H1 (cell line): Measurements from ENCODE around the gene ADAMTS6. TPM values are rescaled to one million over a fixed set of nuclear protein-coding genes. Genes with fewer than 3 reads are reported as not detected.

Experiments
- CTCF ChIA-PET: fragments of 300-600 bp; sonication (Branson Sonifier 250); formaldehyde crosslinking; loops from one replicate; lab custom pipeline; 2021; ENCODE audit not compliant: partially characterized antibody; lab: Charles Lee
- POLR2A ChIA-PET: fragments of 300-600 bp; sonication (Branson Sonifier 250); formaldehyde crosslinking; loops from one replicate; lab custom pipeline; 2021; ENCODE audit warnings: inconsistent platforms; ENCODE audit not compliant: partially characterized antibody; lab: Charles Lee
- DNase-seq, 2 experiments: peaks; one replicate each; pipeline versions ENCODE4 v3.0.0 to v3.0.0-alpha.2; 2010 to 2022; ENCODE audit warnings: low spot score in 2 of 2, low read depth in 1 of 2, mixed read lengths in 1 of 2
- FAIRE-seq: peaks from 2 replicates; lab custom pipeline; 2011; peaks lifted over from hg19 to GRCh38; lab: Jason Lieb, UNC
- H2AFZ ChIP-seq: 2 replicates; pipeline ENCODE4 v1.8.1; 2012; ENCODE audit warnings: low read length, inconsistent platforms
- H2AK5ac ChIP-seq: 2 replicates; pipeline ENCODE4 v1.6.1; 2013; ENCODE audit warnings: low read depth, low read length
- H2BK120ac ChIP-seq: replicated peaks from 2 replicates; pipeline ENCODE3; 2013; ENCODE audit warnings: low read depth, low read length, inconsistent platforms
- H2BK12ac ChIP-seq: 2 replicates; pipeline ENCODE4 v1.6.1; 2013; ENCODE audit warnings: low read depth, low read length
- H2BK15ac ChIP-seq: 2 replicates; pipeline ENCODE4 v1.6.1; 2013; ENCODE audit warnings: low read length
- H2BK20ac ChIP-seq: 2 replicates; pipeline ENCODE4 v1.6.1; 2013; ENCODE audit warnings: low read length
- H2BK5ac ChIP-seq: 2 replicates; pipeline ENCODE4 v1.6.1; 2013; ENCODE audit warnings: low read depth, low read length
- H3K14ac ChIP-seq: 2 replicates; pipeline ENCODE4 v1.6.1; 2013; ENCODE audit warnings: inconsistent platforms; ENCODE audit not compliant: insufficient read length
- H3K18ac ChIP-seq: 2 replicates; pipeline ENCODE4 v1.6.1; 2013; ENCODE audit warnings: low read length; ENCODE audit errors: extremely low read depth
- H3K23ac ChIP-seq: 2 replicates; pipeline ENCODE4 v1.6.1; 2013; ENCODE audit warnings: inconsistent platforms; ENCODE audit not compliant: insufficient read length
- H3K23me2 ChIP-seq: 2 replicates; pipeline ENCODE4 v1.6.1; 2013; ENCODE audit warnings: low read depth, low read length
- H3K27ac ChIP-seq: 2 replicates; pipeline ENCODE4 v1.6.1; 2011; ENCODE audit warnings: low read depth, low read length, inconsistent platforms
- H3K27me3 ChIP-seq, 4 experiments: replicated peaks in 1 of 4; 1 replicate in 1 of 4; 2 replicates in 3 of 4; pipeline versions ENCODE4 v1.6.1 to v1.8.1; 2011 to 2013; ENCODE audit warnings: low read length in 3 of 4, mild to moderate bottlenecking in 3 of 4, inconsistent platforms in 2 of 4, mixed read lengths in 2 of 4, moderate library complexity in 1 of 4; ENCODE audit not compliant: control insufficient read depth in 3 of 4, insufficient read depth in 3 of 4; ENCODE audit errors: extremely low read depth in 1 of 4
- H3K36me3 ChIP-seq, 4 experiments: 2 replicates each; pipeline versions ENCODE4 v1.6.1 to v1.8.1; 2011 to 2013; ENCODE audit warnings: mild to moderate bottlenecking in 4 of 4, low read length in 3 of 4, moderate library complexity in 2 of 4, control low read depth in 1 of 4, inconsistent platforms in 1 of 4; ENCODE audit not compliant: insufficient read depth in 4 of 4, control insufficient read depth in 2 of 4
- H3K4ac ChIP-seq: replicated peaks from 2 replicates; pipeline ENCODE3; 2013; ENCODE audit warnings: low read length, low read depth, mixed read lengths, inconsistent platforms; ENCODE audit not compliant: insufficient read length
- H3K4me1 ChIP-seq, 4 experiments: replicated peaks in 1 of 4; 1 replicate in 1 of 4; 2 replicates in 3 of 4; pipeline versions ENCODE4 v1.6.1 to v1.8.1; 2011 to 2013; ENCODE audit warnings: low read length in 3 of 4, inconsistent platforms in 2 of 4, mixed read lengths in 1 of 4; ENCODE audit not compliant: insufficient read depth in 4 of 4, control insufficient read depth in 3 of 4
- H3K4me2 ChIP-seq, 2 experiments: 2 replicates each; pipeline versions ENCODE4 v1.6.1 to v1.8.1; 2011 to 2013; ENCODE audit warnings: low read depth in 2 of 2, low read length in 2 of 2, control low read depth in 1 of 2, inconsistent platforms in 1 of 2, mild to moderate bottlenecking in 1 of 2; ENCODE audit not compliant: insufficient read depth in 1 of 2
- H3K4me3 ChIP-seq, 4 experiments: fragments of 200-600, 300-600 bp in 1 of 4; sonication (generic), shearing (Covaris generic), sonication (Bioruptor Twin) in 1 of 4; 2 replicates each; pipeline versions ENCODE4 v1.5.1 to v1.8.1; 2011 to 2016; ENCODE audit warnings: low read length in 4 of 4, low read depth in 3 of 4, control low read depth in 2 of 4, inconsistent platforms in 2 of 4, mild to moderate bottlenecking in 2 of 4, mixed read lengths in 1 of 4, moderate library complexity in 1 of 4; ENCODE audit not compliant: insufficient read depth in 2 of 4; ENCODE audit errors: extremely low read depth in 1 of 4
- H3K56ac ChIP-seq: replicated peaks from 2 replicates; pipeline ENCODE3; 2013; ENCODE audit warnings: low read depth, mild to moderate bottlenecking, mixed read lengths, low read length, inconsistent platforms; ENCODE audit not compliant: insufficient read length
- H3K79me1 ChIP-seq: 2 replicates; pipeline ENCODE4 v1.6.1; 2013; ENCODE audit warnings: low read depth, low read length, control low read depth
- H3K79me2 ChIP-seq, 2 experiments: 2 replicates each; pipeline versions ENCODE4 v1.6.1 to v1.8.1; 2012 to 2013; ENCODE audit warnings: low read length in 2 of 2, mild to moderate bottlenecking in 2 of 2, inconsistent platforms in 1 of 2; ENCODE audit not compliant: insufficient read depth in 2 of 2, control insufficient read depth in 1 of 2
- H3K9ac ChIP-seq, 4 experiments: replicated peaks in 1 of 4; 1 replicate in 1 of 4; 2 replicates in 3 of 4; pipeline versions ENCODE4 v1.6.1 to v1.8.1; 2011 to 2013; ENCODE audit warnings: low read depth in 3 of 4, low read length in 3 of 4, control low read depth in 2 of 4, mild to moderate bottlenecking in 2 of 4, moderate library complexity in 2 of 4, inconsistent platforms in 1 of 4; ENCODE audit errors: extremely low read depth in 1 of 4
- H3K9me3 ChIP-seq, 2 experiments: 2 replicates each; pipeline versions ENCODE4 v1.6.1 to v1.8.1; 2012 to 2013; ENCODE audit warnings: mild to moderate bottlenecking in 2 of 2, moderate library complexity in 2 of 2, control low read depth in 1 of 2, inconsistent platforms in 1 of 2, low read depth in 1 of 2, low read length in 1 of 2, mixed read lengths in 1 of 2; ENCODE audit not compliant: insufficient read depth in 2 of 2
- H4K20me1 ChIP-seq, 2 experiments: replicated peaks in 1 of 2; 2 replicates each; pipeline versions ENCODE3 to v1.8.1; 2011 to 2013; ENCODE audit warnings: inconsistent platforms in 2 of 2, low read length in 2 of 2, mild to moderate bottlenecking in 1 of 2; ENCODE audit not compliant: insufficient read depth in 2 of 2, control insufficient read depth in 1 of 2
- H4K5ac ChIP-seq: 2 replicates; pipeline ENCODE4 v1.6.1; 2013; ENCODE audit warnings: low read length, low read depth, mixed read lengths, inconsistent platforms; ENCODE audit not compliant: insufficient read length
- H4K8ac ChIP-seq: 2 replicates; pipeline ENCODE4 v1.8.0; 2013; ENCODE audit warnings: mild to moderate bottlenecking, moderate library complexity, low read length, inconsistent platforms; ENCODE audit not compliant: insufficient read depth; ENCODE audit errors: extremely low read depth
- H4K91ac ChIP-seq: replicated peaks from 2 replicates; pipeline ENCODE3; 2013; ENCODE audit warnings: low read length, mixed read lengths, inconsistent platforms; ENCODE audit not compliant: insufficient read length
- ATF2 ChIP-seq: IDR thresholded peaks from 2 replicates; pipeline ENCODE4 v1.6.1; 2012; ENCODE audit warnings: low read length, inconsistent platforms
- BCL11A ChIP-seq, 2 experiments: IDR thresholded peaks; one replicate each; pipeline ENCODE4 v1.6.1; 2011; ENCODE audit warnings: low read depth in 2 of 2, low read length in 2 of 2, mild to moderate bottlenecking in 2 of 2
- KDM4A ChIP-seq: IDR thresholded peaks from one replicate; pipeline ENCODE4 v1.7.1; 2012; ENCODE audit warnings: low read depth, mild to moderate bottlenecking, moderate library complexity, low read length, inconsistent platforms; ENCODE audit not compliant: severe bottlenecking
- NANOG ChIP-seq: IDR thresholded peaks from 2 replicates; pipeline ENCODE4 v1.6.1; 2011; ENCODE audit warnings: low read length, low read depth, mild to moderate bottlenecking, inconsistent platforms; ENCODE audit not compliant: insufficient read depth, poor library complexity, severe bottlenecking
- NRF1 ChIP-seq: IDR thresholded peaks from 2 replicates; pipeline ENCODE4 v1.6.1; 2011; ENCODE audit warnings: mild to moderate bottlenecking, low read depth, low read length, improper control_type of control experiment
- SAP30 ChIP-seq: fragments of 300-600 bp; sonication (generic); IDR thresholded peaks from 2 replicates; pipeline ENCODE4 v1.7.1; 2012; ENCODE audit warnings: low read length, moderate library complexity, mild to moderate bottlenecking, inconsistent platforms; ENCODE audit not compliant: insufficient read depth, insufficient replicate concordance
- SIX5 ChIP-seq: IDR thresholded peaks from 2 replicates; pipeline ENCODE4 v1.6.1; 2011; ENCODE audit warnings: mild to moderate bottlenecking, low read depth, low read length
- SP4 ChIP-seq: IDR thresholded peaks from 2 replicates; pipeline ENCODE4 v1.6.1; 2012; ENCODE audit warnings: low read length, inconsistent platforms
- WGBS, 2 experiments: shearing (Covaris generic) in 1 of 2; methylation state at CpG; one replicate each; pipeline versions ENCODE4 v1.1.6 to v1.1.7; 2013 to 2015; ENCODE audit warnings: low lambda C conversion rate in 2 of 2, mixed read lengths in 2 of 2, inconsistent platforms in 1 of 2, low coverage in 1 of 2, missing lambda C conversion rate in 1 of 2; ENCODE audit not compliant: insufficient replicate concordance in 2 of 2, insufficient coverage in 1 of 2, insufficient read length in 1 of 2; ENCODE audit errors: extremely low coverage in 1 of 2, missing lambda C conversion rate in 1 of 2; 5-methylcytosine and 5-hydroxymethylcytosine counted together
- polyA plus RNA-seq, 7 experiments: library from polyadenylated mRNA; depleted of rRNA in 3 of 7; stranded (reverse) in 5 of 7; unstranded in 2 of 7; fragments of >200 nt in 5 of 7; fragments of 200-250 nt in 2 of 7; gene quantifications; 1 replicate in 5 of 7; 2 replicates in 1 of 7; 4 replicates in 1 of 7; pipeline versions ENCODE4 v1.2.1 to v1.2.3, GENCODE V29; 2011 to 2013; ENCODE audit warnings: missing spikeins in 2 of 7, mixed read lengths in 2 of 7
- total RNA-seq: library from RNA; stranded (reverse); fragmentation: NEBNext Ultra II Directional; extraction: Animal tissue kit (Norgen Biotek cat#: 25700); gene quantifications from 2 replicates; pipeline ENCODE4 v1.2.1, GENCODE V29; 2021

ADAMTS6 gene
- total and polyA plus RNA-seq, 2 of the 8 experiments (the other 6 are each of a cell fraction or from before 2014, with no cell fraction given): 0.74 to 2.4 TPM

DNA sequence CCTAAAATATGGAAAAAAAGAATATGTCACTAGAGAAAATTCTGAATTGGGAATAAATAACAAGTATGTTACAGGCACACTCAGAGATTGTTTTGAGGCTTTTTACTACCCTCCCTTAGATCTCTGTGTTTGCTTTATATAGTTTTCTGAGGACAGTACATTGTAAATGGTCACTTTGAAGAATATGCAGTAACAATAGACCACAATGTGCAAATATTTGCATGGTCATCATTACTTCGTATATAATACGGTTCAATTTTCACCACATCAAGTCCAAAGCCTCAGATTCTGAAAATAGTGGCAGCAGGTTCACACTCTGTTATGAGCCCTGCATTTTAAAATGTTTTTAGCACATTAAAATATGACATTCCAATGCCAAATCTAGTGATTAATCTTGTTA is 238.6 kb downstream of the ADAMTS6 start:
- no peak for DNase-seq
- H3K4me3 ChIP-seq: no peak overlapping the region
- no peak overlapping the region for H3K9ac ChIP-seq
- POLR2A ChIA-PET: no interaction called here
- no peak overlapping the region for H4K91ac ChIP-seq
- FAIRE-seq: no peak
- no peak overlapping the region for H3K4ac ChIP-seq
- H3K14ac ChIP-seq: no peak overlapping the region
- H3K27ac ChIP-seq: no peak overlapping the region
- no peaks in the 10 kb centered on the region for H3K27me3 ChIP-seq
- H2BK12ac ChIP-seq: no peak overlapping the region
- H2BK5ac ChIP-seq: no peak overlapping the region
- no peaks in the 10 kb centered on the region for H3K36me3 ChIP-seq
- CTCF ChIA-PET: no interaction called here
- H3K23me2 ChIP-seq: no peaks in the 10 kb centered on the region
- no peak overlapping the region for H4K8ac ChIP-seq
- H3K56ac ChIP-seq: no peak overlapping the region
- WGBS, 2 experiments: 84% methylated on average over 2 of the region's 2 CpGs; no CpG with 5 or more reads in 1 of the 2 experiments
- no peak overlapping the region for H2BK120ac ChIP-seq
- no peak overlapping the region for H2AFZ ChIP-seq
- H4K5ac ChIP-seq: no peak overlapping the region
- H2AK5ac ChIP-seq: no peak overlapping the region
- H3K18ac ChIP-seq: no peak overlapping the region
- TF ChIP-seq SP4 (no peak), SAP30 (no peak), NRF1 (no peak), NANOG (no peak), ATF2 (no peak), BCL11A (IDR thresholded peaks at IDR 0.05; ENCODE audit: low read depth in 2 of 2, low read length in 2 of 2) (no peak), SIX5 (no peak), KDM4A (no peak)
- peaks cover 0 to 9% (median 2%) of the 10 kb centered on the region in 4 experiments; a peak in 2 of 7 replicates for H3K4me1 ChIP-seq
- no peak overlapping the region for H3K4me2 ChIP-seq
- no peak overlapping the region for H2BK20ac ChIP-seq
- no peak overlapping the region for H3K23ac ChIP-seq
- H4K20me1 ChIP-seq: no peaks in the 10 kb centered on the region
- H3K79me2 ChIP-seq: no peaks in the 10 kb centered on the region
- no peaks in the 10 kb centered on the region for H3K79me1 ChIP-seq
- H2BK15ac ChIP-seq: no peak overlapping the region
- no peaks in the 10 kb centered on the region for H3K9me3 ChIP-seq
